Astrocyte (in vitro differentiated cells and primary cell): ENCODE measurements around the gene XPO1.

Experiments
- EZH2 ChIP-seq: IDR thresholded peaks from 2 replicates; pipeline ENCODE4 v1.6.1; 2012; ENCODE audit warnings: mild to moderate bottlenecking, low read length, inconsistent platforms; ENCODE audit not compliant: insufficient read depth
- TF ChIP-seq, protein P1 (sequence below): IDR thresholded peaks from 2 replicates; pipeline ENCODE4 v1.5.1; 2011; ENCODE audit warnings: low read depth, mild to moderate bottlenecking, inconsistent platforms, low read length, moderate library complexity; ENCODE audit not compliant: insufficient read depth

DNA sequence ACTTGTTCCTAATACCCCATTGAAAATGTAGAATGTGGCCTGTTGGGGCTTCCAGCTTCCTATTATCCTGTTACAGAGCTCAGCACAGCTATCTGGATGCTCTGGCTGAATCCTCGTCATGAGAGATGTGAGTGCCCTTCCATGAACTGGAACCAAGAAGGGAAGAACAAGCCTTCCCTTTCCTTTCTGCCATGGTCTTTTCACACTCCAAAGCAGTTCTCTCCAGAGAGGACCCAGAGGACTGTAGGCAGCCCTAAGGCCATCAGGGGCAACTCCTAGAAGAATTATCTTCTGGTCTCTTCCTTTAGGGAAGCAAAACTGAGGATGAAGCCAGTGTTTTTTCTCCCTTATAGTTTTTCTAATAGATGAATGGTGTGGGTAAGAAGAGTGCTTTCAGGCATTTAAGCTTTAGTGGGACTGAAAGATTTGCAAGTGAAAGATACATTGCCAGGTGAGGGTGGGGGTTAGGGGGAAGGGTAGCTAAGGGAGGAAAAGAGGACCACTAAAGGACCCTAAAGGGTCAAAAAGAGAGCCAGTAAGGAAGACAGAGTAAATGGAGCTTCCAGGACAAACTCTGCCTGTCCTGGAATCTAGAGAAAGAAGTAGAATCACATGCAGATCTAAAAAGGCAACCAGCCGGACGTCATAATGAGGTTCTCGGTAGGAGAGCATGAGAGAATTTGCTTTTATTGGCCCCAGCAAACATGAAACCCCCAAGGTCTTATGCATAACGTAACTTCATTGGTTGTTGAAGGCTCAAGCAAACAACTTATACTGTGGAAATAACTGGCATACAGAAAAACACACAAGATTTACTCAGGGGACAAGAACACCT is 12.4 kb upstream of the XPO1 start:
- TF ChIP-seq, protein P1, sequence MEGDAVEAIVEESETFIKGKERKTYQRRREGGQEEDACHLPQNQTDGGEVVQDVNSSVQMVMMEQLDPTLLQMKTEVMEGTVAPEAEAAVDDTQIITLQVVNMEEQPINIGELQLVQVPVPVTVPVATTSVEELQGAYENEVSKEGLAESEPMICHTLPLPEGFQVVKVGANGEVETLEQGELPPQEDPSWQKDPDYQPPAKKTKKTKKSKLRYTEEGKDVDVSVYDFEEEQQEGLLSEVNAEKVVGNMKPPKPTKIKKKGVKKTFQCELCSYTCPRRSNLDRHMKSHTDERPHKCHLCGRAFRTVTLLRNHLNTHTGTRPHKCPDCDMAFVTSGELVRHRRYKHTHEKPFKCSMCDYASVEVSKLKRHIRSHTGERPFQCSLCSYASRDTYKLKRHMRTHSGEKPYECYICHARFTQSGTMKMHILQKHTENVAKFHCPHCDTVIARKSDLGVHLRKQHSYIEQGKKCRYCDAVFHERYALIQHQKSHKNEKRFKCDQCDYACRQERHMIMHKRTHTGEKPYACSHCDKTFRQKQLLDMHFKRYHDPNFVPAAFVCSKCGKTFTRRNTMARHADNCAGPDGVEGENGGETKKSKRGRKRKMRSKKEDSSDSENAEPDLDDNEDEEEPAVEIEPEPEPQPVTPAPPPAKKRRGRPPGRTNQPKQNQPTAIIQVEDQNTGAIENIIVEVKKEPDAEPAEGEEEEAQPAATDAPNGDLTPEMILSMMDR: no peak
- TF ChIP-seq EZH2: no peak
